Stimulated activated CD8-positive, alpha-beta memory T cell treated with anti-CD3 and anti-CD28 coated beads, Interleukin-2, amount 100 ng/mL, for 48 hours (primary cell): ENCODE measurements around the gene AFG3L2.
A peak's percentile ranks its signal among the peaks of the same experiment; 100 is the strongest.
"Not testable (repeated sequence)": the region's sequence is repeated elsewhere in the genome, so short reads cannot be mapped to it uniquely, and the experiment has no call there.

Experiments used
- DNase-seq, 2 donors: peaks; one replicate each; pipeline ENCODE4 v3.0.0-alpha.2; 2020; ENCODE audit warnings: low read depth in 2 of 2

Gene AFG3L2

GRCh38 chr18:12397254-12397653 is 20.2 kb upstream of the AFG3L2 start:
- DNase-seq, result no peak

DNA sequence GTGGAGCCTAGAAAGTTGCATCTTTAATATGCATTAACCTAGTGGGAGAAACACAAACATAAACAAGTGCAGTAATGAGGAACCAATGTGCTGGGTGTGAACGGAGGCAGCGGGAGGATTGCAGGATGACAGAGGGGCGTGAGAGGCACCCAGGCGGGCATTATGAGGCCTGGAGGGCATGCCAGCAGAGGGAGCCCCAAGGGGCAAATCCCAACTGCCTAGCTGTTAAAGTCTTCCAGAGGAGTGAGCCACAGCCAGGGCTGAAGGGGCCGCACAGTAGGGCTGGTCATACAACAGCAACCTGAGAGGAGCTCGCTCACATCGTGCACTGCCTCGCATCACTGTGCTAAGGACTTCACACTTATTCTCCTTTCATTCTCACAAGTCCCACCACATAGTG is 17.4 kb upstream of the AFG3L2 start:
- no peak for DNase-seq

DNA sequence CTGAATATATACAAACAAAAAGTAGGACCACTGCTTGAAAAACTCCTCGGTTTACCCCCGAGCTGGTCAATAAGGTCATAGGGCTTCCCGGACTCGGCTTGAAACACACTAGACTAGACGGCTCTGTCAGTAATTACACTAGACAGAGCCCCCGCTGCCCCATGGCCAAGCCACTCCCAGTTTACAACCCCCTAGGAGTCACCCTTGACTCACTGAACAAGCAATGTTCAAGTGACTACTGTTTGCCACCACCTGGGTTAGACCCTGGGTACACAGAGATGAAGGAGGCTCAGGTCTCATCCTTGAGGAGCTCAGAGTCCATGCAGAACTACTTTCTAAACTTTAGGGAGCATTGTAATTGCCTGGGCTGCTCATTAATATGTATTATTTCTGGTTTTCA is 17.0 kb upstream of the AFG3L2 start:
- no peak for DNase-seq

GRCh38 chr18:12393510-12393909 is 16.5 kb upstream of the AFG3L2 start:
- no peak for DNase-seq

GRCh38 chr18:12391487-12392165 is 14.6 kb upstream of the AFG3L2 start:
- peak in 1 of 2 donors; percentile 12 for DNase-seq

- no peak for DNase-seq
These were observed 11.4 kb upstream of the AFG3L2 start for GRCh38 chr18:12388442-12388841.

DNA sequence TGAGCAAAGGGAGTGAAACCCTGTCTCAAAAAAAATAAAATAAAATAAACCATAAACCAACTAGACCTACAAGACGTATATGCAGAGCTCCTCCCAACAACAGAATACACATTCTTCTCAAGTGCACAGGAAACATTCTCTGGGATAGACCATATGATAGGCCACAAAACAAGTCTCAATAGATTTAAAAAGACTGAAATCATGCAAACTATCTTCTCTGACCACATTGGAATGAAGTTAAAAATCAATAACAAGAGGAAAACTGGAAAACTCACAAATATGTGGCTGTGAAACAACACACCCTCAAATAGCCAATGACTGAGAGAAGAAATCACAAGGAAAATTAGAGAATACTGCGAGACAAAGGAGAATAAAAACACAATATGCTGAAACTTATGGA is 7.2 kb upstream of the AFG3L2 start:
- no peak for DNase-seq

- DNase-seq, result not testable (repeated sequence)
These were observed 6.7 kb upstream of the AFG3L2 start for GRCh38 chr18:12383759-12384158.

GRCh38 chr18:12382221-12382814 is 5.3 kb upstream of the AFG3L2 start:
- not testable (repeated sequence) for DNase-seq

DNA sequence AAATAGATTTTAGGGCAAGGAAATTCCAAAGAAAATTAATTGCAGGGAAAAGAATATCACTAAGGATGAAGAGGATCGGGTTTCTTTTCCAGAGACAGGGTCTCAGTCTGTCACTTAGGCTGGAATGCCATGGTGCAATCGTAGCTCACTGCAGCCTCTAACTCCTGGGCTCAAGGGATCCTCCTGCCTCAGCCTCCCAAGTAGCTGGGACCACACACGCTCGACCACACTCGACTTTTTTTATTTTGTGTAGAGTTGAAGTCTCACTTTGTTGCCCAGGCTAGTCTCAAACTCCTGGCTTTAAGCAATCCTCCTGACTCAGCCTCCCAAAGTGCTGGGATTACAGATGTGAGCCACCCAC is 1.2 kb upstream of the AFG3L2 start:
- not testable (repeated sequence) for DNase-seq

- DNase-seq, result no peak
These were observed 650 bp upstream of the AFG3L2 start for GRCh38 chr18:12377556-12378197.

- DNase-seq, result no peak
These were observed 833 bp downstream of the AFG3L2 start for GRCh38 chr18:12376034-12376753.

- no peak for DNase-seq
These were observed 2.6 kb downstream of the AFG3L2 start for GRCh38 chr18:12374401-12374800.

DNA sequence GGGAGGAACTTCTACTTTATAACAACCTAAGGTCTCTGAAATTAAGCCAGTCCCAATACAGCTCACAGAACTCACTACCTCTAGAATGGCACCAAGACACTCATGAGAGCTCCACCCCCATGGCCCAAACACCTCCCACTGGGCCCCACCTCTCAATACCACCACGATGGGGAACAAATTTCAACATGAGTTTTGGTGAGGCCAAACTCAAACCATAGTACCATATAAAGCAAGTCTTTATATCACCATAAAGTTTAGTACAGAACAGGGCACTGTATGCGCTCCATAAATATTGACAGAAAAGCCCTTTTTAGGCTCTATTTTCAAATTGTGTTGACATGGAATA is 3.3 kb downstream of the AFG3L2 start:
- no peak for DNase-seq

DNA sequence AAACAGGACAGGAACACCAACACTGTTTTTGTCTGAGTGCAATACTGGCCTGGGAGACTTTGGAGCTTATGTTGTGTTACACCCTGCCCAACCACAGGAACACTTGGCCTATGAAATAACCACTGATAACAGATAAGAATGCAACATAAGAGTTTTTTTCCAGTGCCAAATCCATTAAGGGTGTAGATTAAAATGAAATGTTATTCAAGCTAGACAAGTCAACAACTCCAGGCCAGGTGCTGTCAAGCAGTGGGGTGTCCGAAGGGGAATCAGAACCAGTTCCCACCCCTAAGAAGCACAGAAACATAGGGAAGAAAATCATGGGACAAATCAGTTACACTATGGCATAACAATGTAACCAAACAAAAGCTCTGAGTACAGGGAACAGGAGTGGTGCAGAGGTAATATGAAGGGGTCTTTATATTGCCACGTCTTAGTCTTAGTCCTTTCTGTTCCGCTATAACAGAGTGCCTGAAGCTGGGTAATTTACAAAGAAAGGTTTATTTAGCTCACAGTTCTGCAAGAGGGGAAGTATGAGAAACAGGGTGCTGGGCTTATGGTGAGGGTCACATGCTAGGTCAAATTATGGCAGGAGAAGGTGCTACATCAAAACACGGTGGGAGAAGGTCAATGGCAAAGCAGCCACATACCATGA is 3.8 kb downstream of the AFG3L2 start:
- DNase-seq, result no peak

DNA sequence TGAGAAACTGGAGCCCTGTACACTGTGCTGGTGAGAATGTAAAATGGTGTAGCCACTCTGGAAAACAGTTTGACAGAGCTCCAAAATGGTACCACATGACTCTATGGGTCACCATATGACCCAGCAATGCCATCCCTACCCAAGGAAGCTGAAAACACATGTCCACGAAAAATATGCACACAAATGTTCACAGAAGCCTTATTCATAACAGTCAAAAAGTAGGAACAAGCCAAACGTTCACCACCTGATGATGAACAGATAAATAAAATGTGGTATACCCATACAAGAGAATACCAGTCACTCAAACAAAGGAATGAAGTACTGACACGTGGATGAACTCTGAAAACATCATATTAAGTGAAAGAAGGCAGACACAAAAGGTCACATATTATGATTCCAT is 4.6 kb downstream of the AFG3L2 start:
- no peak for DNase-seq

DNA sequence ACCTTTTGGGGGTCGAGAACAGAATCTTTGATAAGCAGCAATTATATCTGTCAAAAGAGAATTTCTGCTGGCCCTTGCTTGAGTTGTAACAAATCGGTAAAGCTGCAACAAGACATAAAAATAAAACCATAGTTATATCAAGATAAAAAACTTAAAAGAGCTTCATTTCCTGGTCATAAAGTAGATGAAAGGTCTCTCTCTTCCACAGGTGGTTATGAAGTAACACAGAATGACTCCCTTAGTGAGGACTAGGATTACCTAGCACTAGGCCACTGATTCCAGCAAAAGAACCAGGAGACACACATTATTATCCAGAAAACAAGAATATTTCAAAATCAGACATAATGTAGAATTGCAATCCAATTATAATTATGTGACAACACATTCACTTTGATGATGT is 5.4 kb downstream of the AFG3L2 start:
- no peak for DNase-seq

GRCh38 chr18:12369211-12369610 is 7.8 kb downstream of the AFG3L2 start:
- no peak for DNase-seq

DNA sequence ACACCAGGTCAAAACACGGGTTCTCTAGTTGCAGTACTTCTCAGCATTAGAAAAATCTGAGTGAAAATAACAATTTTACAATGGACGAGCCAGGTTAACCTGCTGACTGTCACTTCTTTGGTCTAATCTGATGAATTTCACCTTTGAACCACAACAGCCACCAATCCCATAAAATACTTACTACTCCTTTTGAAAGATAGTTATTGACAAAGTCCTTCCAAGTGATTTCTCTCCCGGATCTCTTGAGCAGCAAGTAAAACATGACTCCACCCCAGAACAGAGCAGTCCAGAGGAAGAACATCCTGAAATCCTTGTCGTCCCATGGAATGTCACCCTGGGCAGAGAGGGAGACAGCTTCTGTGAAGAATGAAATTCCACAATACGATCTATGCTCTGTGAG is 10.2 kb downstream of the AFG3L2 start:
- DNase-seq, result no peak

GRCh38 chr18:12366379-12366778 is 10.6 kb downstream of the AFG3L2 start:
- DNase-seq, result no peak

DNA sequence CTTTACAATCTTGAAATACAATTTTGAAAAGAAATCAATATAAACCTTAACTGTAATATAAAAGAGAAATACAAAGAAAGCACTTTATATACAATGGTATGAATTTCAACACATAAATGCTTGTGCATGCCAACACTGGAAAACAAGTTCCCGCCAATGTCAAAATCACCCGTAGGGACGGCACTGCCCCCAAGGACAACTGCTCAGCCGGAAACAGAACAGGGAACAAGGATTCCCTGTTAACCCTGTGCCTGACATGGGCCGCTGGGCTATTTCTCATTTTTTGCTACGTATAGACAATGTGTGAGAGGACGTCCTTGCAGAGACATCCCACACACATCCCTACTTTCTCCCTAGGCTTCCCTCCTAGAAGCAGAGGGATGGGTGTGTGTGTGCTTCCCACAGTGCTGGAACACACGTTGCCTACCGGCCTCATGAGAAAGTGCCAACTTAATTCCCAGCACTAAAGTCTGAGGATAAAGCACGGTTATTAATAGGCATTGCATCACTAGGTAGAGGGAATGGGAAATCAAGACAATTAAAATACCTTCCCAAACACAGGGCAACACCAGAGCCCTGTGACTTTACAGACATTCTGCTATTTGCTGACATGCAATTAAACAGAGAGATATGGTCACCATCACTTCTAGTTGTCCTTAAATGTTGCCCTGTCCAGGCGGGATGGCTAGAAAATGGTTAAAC is 14.4 kb downstream of the AFG3L2 start:
- no peak for DNase-seq
